ENCODE results near the gene BTBD2. TPM values are rescaled to one million over a fixed set of nuclear protein-coding genes. Genes with fewer than 3 reads are reported as not detected.

The BTBD2 gene
- polyA plus RNA-seq, 1 donor from 2014 or later = 46.1 TPM

DNA sequence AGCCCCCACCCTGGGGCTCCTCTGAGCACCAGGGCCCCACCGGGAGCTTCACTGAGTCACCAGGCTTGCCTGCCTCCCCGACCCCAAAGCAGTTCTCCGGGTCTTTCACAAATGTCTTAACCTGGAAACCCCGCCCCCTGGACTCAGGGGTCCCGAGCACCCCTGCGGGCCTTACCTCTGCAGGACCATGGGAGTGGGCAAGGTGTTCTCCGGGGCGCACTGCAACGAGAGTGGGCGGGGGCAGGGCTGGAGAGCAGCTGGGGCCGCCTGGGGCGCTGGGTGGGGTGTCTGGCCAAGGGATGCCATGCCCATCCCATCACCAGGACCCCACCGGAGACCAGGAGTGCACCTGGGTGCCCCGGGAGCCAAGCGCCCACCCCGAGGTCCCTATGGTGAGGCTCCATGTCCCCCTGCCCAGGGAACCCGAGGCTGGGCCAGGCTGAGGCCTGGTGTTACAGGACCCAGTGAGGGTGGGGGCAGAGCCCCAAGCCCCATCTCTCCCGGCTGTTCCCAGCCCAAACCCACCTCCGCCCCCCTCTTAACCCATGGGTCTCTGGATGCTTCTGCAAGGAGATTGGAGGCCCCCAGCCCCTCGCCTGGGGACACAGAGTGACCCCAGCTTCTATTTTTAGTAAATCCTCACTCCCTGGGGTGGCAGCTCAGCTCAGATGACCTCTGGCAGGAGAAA lies 24.6 kb upstream of the BTBD2 start:
- Histone ChIP-seq H3K36me3 (ENCODE audit: insufficient read depth, low read length) (no peaks in the 10 kb centered on the region), H3K9me3 (ENCODE audit: low read length) (no peaks in the 10 kb centered on the region), H2AFZ (ENCODE audit: low read depth, low read length) (no peak overlapping the region), H3F3A (ENCODE audit: insufficient read depth, low read length, poor library complexity, severe bottlenecking) (no peaks in the 10 kb centered on the region), H3K27me3 (ENCODE audit: insufficient read depth, low read depth, low read length) (no peaks in the 10 kb centered on the region), H4K20me1 (ENCODE audit: insufficient read depth) (no peaks in the 10 kb centered on the region), H3K4me2 (ENCODE audit: low read length) (no peak overlapping the region), H3K9ac (ENCODE audit: low read length) (no peak overlapping the region), H3K9me2 (ENCODE audit: insufficient read depth, low read length) (no peaks in the 10 kb centered on the region), H3K79me2 (replicated peaks; ENCODE audit: insufficient read depth, low read length) (no peaks in the 10 kb centered on the region), H3K4me3 (ENCODE audit: low read length) (no peak overlapping the region), H3K27ac (ENCODE audit: low read length) (no peak overlapping the region)
- TF ChIP-seq, protein P1, sequence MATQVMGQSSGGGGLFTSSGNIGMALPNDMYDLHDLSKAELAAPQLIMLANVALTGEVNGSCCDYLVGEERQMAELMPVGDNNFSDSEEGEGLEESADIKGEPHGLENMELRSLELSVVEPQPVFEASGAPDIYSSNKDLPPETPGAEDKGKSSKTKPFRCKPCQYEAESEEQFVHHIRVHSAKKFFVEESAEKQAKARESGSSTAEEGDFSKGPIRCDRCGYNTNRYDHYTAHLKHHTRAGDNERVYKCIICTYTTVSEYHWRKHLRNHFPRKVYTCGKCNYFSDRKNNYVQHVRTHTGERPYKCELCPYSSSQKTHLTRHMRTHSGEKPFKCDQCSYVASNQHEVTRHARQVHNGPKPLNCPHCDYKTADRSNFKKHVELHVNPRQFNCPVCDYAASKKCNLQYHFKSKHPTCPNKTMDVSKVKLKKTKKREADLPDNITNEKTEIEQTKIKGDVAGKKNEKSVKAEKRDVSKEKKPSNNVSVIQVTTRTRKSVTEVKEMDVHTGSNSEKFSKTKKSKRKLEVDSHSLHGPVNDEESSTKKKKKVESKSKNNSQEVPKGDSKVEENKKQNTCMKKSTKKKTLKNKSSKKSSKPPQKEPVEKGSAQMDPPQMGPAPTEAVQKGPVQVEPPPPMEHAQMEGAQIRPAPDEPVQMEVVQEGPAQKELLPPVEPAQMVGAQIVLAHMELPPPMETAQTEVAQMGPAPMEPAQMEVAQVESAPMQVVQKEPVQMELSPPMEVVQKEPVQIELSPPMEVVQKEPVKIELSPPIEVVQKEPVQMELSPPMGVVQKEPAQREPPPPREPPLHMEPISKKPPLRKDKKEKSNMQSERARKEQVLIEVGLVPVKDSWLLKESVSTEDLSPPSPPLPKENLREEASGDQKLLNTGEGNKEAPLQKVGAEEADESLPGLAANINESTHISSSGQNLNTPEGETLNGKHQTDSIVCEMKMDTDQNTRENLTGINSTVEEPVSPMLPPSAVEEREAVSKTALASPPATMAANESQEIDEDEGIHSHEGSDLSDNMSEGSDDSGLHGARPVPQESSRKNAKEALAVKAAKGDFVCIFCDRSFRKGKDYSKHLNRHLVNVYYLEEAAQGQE (IDR thresholded peaks at IDR 0.05; ENCODE audit: borderline replicate concordance) = no peak
- TF ChIP-seq MXI1 (conservative IDR thresholded peaks at IDR 0.05; ENCODE audit: poor library complexity, severe bottlenecking) (no peak), SMC3 (conservative IDR thresholded peaks at IDR 0.05; ENCODE audit: poor library complexity) (no peak), RAD21 (conservative IDR thresholded peaks at IDR 0.05) (no peak), POLR2AphosphoS5 (IDR thresholded peaks at IDR 0.05) (no peak), EP300 (conservative IDR thresholded peaks at IDR 0.05; ENCODE audit: poor library complexity, severe bottlenecking) (no peak), TAF1 (IDR thresholded peaks at IDR 0.05; ENCODE audit: low read depth) (no peak), EZH2 (IDR thresholded peaks at IDR 0.05; ENCODE audit: borderline replicate concordance, insufficient read depth, low read length, poor library complexity, severe bottlenecking) (no peak)
- TF ChIP-seq, protein P2, sequence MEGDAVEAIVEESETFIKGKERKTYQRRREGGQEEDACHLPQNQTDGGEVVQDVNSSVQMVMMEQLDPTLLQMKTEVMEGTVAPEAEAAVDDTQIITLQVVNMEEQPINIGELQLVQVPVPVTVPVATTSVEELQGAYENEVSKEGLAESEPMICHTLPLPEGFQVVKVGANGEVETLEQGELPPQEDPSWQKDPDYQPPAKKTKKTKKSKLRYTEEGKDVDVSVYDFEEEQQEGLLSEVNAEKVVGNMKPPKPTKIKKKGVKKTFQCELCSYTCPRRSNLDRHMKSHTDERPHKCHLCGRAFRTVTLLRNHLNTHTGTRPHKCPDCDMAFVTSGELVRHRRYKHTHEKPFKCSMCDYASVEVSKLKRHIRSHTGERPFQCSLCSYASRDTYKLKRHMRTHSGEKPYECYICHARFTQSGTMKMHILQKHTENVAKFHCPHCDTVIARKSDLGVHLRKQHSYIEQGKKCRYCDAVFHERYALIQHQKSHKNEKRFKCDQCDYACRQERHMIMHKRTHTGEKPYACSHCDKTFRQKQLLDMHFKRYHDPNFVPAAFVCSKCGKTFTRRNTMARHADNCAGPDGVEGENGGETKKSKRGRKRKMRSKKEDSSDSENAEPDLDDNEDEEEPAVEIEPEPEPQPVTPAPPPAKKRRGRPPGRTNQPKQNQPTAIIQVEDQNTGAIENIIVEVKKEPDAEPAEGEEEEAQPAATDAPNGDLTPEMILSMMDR (IDR thresholded peaks at IDR 0.05; ENCODE audit: poor library complexity, severe bottlenecking) = no peak

DNA sequence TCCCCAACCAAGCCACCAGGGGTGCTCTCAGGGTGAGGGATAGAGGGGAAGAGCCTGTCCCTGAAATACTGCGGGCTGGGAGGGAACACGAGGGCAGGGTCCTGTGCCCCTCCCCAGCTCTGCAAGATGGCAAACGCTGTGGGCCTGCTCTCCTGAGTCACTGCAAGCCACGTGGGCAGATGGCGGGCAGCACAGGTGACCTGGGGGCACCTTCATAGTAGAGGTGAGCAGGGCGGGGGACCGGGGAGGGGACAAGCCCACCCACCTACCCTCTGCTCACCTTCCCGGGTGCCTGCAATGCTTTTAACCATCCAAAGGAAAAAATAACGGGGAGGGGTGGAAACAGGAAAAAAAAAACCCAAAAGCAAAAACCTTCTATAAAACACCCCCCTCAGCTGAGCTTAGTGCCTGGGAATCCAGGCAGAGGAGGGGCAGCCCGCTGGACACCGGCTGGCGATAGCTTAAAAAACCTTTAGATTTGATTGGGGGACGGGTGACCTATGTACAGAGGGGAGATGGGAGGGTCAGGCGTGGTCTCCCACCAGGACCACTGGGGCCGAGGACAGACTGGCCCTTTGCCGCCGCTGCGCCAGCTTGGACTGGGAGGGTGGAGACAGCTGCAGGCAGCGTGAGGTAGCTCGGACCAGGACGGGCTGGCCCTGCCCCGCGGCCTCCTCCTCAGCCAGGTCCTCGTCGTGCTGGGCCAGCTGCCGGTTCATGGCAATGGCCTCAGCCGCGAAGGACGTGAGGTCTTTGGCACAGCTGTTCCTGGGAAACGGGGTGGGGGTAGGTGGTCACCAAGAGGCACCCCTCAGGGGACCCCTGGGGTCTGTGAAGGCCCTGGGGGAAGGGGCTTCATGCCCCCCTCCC lies 23.8 kb upstream of the BTBD2 start:
- Histone ChIP-seq H3K4me2 (ENCODE audit: low read length) (no peak overlapping the region), H3F3A (ENCODE audit: insufficient read depth, low read length, poor library complexity, severe bottlenecking) (no peaks in the 10 kb centered on the region), H3K27ac (ENCODE audit: low read length) (no peak overlapping the region), H4K20me1 (ENCODE audit: insufficient read depth) (no peaks in the 10 kb centered on the region), H3K9ac (ENCODE audit: low read length) (no peak overlapping the region), H3K9me3 (ENCODE audit: low read length) (no peaks in the 10 kb centered on the region), H2AFZ (ENCODE audit: low read depth, low read length) (no peak overlapping the region), H3K9me2 (ENCODE audit: insufficient read depth, low read length) (no peaks in the 10 kb centered on the region), H3K27me3 (ENCODE audit: insufficient read depth, low read depth, low read length) (no peaks in the 10 kb centered on the region), H3K4me3 (ENCODE audit: low read length) (no peak overlapping the region), H3K36me3 (ENCODE audit: insufficient read depth, low read length) (no peaks in the 10 kb centered on the region), H3K79me2 (replicated peaks; ENCODE audit: insufficient read depth, low read length) (no peaks in the 10 kb centered on the region)
- TF ChIP-seq SMC3 (conservative IDR thresholded peaks at IDR 0.05; ENCODE audit: poor library complexity) (no peak), EZH2 (IDR thresholded peaks at IDR 0.05; ENCODE audit: borderline replicate concordance, insufficient read depth, low read length, poor library complexity, severe bottlenecking) (no peak), RAD21 (conservative IDR thresholded peaks at IDR 0.05) (no peak)

Measured in neural cell (in vitro differentiated cells).